Germinal center (tissue), 1 donor: ENCODE measurements around the gene RBMS1.
"Not testable (repeated sequence)": the region's sequence is repeated elsewhere in the genome, so short reads cannot be mapped to it uniquely, and the experiment has no call there.

Experiments used
- DNase-seq: peaks from one replicate; pipeline ENCODE4 v3.0.0; 2012; ENCODE audit warnings: mixed read lengths, low spot score

Gene RBMS1

GRCh38 chr2:160380000-160380570 is 113.5 kb downstream of the RBMS1 start:
- no peak for DNase-seq

- DNase-seq, result no peak
These were observed 114.2 kb downstream of the RBMS1 start for GRCh38 chr2:160379399-160379798.

GRCh38 chr2:160377204-160377995 is 116.2 kb downstream of the RBMS1 start:
- no peak for DNase-seq

GRCh38 chr2:160376576-160376975 is 117.0 kb downstream of the RBMS1 start:
- no peak for DNase-seq

GRCh38 chr2:160375802-160376469 is 117.7 kb downstream of the RBMS1 start:
- peak; percentile 13 for DNase-seq

- DNase-seq, result no peak
These were observed 118.6 kb downstream of the RBMS1 start for GRCh38 chr2:160375037-160375436.

GRCh38 chr2:160373666-160374065 is 119.9 kb downstream of the RBMS1 start:
- no peak for DNase-seq

- DNase-seq, result no peak
These were observed 120.3 kb downstream of the RBMS1 start for GRCh38 chr2:160373263-160373662.

- no peak for DNase-seq
These were observed 121.0 kb downstream of the RBMS1 start for GRCh38 chr2:160372585-160372984.

GRCh38 chr2:160372010-160372356 is 121.6 kb downstream of the RBMS1 start:
- DNase-seq, result no peak

- no peak for DNase-seq
These were observed 122.2 kb downstream of the RBMS1 start for GRCh38 chr2:160371251-160372009.

- no peak for DNase-seq
These were observed 124.3 kb downstream of the RBMS1 start for GRCh38 chr2:160368988-160369930.

GRCh38 chr2:160367887-160368286 is 125.7 kb downstream of the RBMS1 start:
- DNase-seq, result no peak

GRCh38 chr2:160367139-160367538 is 126.5 kb downstream of the RBMS1 start:
- DNase-seq, result not testable (repeated sequence)

- no peak for DNase-seq
These were observed 127.1 kb downstream of the RBMS1 start for GRCh38 chr2:160366474-160366873.

GRCh38 chr2:160365716-160366367 is 127.8 kb downstream of the RBMS1 start:
- no peak for DNase-seq

GRCh38 chr2:160364364-160364763 is 129.2 kb downstream of the RBMS1 start:
- DNase-seq, result no peak

GRCh38 chr2:160363961-160364360 is 129.6 kb downstream of the RBMS1 start:
- no peak for DNase-seq

GRCh38 chr2:160363055-160363454 is 130.6 kb downstream of the RBMS1 start:
- DNase-seq, result no peak

- no peak for DNase-seq
These were observed 131.1 kb downstream of the RBMS1 start for GRCh38 chr2:160362541-160362940.

GRCh38 chr2:160362018-160362417 is 131.6 kb downstream of the RBMS1 start:
- no peak for DNase-seq
